B cell (primary cell): Measurements from ENCODE around the gene ANKS6.

Source experiments
- EZH2 ChIP-seq: IDR thresholded peaks from 2 replicates; pipeline ENCODE4 v1.6.1; 2012; ENCODE audit warnings: borderline replicate concordance, low read depth, mild to moderate bottlenecking, moderate library complexity, low read length; ENCODE audit not compliant: insufficient read depth, poor library complexity, severe bottlenecking
- TF ChIP-seq, protein P1 (sequence below): fragments of 200-600 bp; IDR thresholded peaks from one replicate; pipeline ENCODE4 v1.8.0; 2022; ENCODE audit warnings: antibody characterized with exemption, mild to moderate bottlenecking

DNA sequence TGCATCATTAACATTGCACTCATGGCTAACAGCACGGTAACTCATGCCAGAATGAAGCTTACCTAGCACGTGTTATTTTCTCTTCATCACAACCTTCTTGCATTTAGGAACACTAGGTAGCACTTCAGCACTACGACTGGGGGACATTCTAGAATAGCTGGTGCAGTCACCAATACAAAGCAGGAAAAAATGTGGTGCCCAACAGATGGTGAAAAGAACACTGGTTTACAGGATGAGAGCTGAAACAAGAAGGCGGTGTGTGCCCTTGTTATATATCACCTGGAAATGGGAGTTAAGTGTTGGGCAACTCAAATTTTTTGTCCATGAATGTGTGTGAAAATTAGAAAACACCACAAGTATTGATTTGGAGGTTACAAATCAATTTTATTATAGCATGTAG is 41.2 kb upstream of the ANKS6 start:
- TF ChIP-seq, protein P1, sequence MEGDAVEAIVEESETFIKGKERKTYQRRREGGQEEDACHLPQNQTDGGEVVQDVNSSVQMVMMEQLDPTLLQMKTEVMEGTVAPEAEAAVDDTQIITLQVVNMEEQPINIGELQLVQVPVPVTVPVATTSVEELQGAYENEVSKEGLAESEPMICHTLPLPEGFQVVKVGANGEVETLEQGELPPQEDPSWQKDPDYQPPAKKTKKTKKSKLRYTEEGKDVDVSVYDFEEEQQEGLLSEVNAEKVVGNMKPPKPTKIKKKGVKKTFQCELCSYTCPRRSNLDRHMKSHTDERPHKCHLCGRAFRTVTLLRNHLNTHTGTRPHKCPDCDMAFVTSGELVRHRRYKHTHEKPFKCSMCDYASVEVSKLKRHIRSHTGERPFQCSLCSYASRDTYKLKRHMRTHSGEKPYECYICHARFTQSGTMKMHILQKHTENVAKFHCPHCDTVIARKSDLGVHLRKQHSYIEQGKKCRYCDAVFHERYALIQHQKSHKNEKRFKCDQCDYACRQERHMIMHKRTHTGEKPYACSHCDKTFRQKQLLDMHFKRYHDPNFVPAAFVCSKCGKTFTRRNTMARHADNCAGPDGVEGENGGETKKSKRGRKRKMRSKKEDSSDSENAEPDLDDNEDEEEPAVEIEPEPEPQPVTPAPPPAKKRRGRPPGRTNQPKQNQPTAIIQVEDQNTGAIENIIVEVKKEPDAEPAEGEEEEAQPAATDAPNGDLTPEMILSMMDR, result no peak
- no peak for TF ChIP-seq EZH2
